GM21737 (cell line): ENCODE data around the gene FHOD3.
A peak's percentile ranks its signal among the peaks of the same experiment; 100 is the strongest.

Experiments used
- ATAC-seq: cut with Tn5 transposase; IDR thresholded peaks from one replicate; pipeline ENCODE4 v1.9.1; 2021; ENCODE audit warnings: mild to moderate bottlenecking, moderate library complexity; ENCODE audit not compliant: unreplicated experiment

The FHOD3 gene

DNA sequence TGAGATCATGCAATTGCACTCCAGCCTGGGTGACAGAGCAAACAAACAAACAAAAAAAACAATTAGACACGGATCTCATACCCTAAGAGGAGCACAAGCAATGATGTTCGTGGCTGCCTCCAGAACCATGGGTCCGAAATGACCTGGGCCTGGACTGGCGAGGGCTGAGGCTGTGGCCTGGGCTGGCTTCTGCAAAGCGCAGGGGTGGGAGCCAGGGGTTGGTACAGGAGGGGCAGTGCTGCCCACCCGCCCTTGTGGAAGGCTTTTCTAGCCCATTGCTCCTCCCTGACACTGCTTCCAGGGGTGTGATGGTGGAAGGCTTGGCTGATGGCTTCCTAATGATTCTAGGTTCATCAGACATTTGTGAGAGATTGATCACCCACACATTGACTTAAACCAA lies 167.8 kb downstream of the FHOD3 start:
- ATAC-seq, result no peak

- no peak for ATAC-seq
These were observed 168.5 kb downstream of the FHOD3 start for GRCh38 chr18:36465970-36466369.

GRCh38 chr18:36467614-36468013 lies 170.1 kb downstream of the FHOD3 start:
- ATAC-seq, result no peak

DNA sequence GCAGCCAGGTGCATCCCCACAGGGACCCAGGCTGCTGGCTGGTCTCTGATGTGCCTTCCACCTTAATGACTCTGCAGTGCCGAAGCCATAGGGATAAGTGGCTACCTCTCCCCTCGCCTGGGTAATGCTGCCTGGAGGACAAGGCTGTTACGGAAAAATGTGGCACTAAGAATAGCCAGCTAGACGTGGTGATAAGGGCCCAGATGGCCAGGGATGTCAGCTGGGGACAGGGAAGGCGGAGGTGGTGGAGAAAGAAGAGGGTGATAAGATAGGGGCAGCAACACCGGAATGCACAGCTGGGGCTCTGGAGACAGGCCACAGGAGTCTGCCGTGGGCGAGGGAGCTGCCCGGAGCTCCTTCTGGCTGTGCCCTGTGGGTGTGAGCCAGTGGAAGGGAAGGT lies 170.6 kb downstream of the FHOD3 start:
- no peak for ATAC-seq

GRCh38 chr18:36469461-36469860 lies 171.9 kb downstream of the FHOD3 start:
- ATAC-seq, result no peak

DNA sequence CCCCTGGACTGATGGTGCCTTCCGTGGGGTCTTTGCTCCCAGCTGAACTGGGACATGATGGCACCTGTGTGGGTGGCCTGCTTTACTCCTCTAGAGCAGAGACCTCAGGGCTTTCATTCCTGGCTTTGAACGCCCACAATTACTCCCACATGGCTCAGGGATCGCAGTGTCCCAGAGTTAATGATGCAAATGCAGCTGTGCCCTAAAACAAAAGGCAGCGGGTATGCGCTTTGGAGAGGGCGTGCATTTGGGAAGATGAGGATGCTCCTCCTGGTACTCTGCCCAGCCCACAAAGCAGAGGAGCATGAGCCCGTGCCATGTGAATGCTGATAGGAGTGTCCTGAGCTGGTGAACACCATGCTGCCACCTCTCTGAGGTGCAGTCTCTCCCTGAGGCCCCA lies 173.4 kb downstream of the FHOD3 start:
- ATAC-seq, result no peak

DNA sequence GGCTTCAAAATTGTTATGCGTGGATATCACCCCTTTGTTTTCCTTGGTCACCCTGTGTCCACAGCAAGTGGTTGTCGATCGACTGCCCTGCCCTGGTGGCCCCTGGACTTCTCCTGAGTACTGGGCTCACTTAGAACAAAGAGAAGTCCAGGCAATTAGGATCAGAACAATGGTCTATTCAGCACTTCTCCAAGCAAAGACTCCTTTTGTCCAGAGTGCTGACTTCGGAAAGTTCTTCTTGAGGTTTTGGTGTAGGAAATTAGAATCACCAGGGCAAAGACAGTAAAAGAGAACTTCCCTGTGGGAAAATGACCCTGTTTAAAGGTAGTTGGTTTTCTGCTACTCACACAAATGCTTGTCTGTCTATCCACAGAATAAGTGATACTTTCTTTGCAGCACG lies 173.9 kb downstream of the FHOD3 start:
- ATAC-seq, result no peak

DNA sequence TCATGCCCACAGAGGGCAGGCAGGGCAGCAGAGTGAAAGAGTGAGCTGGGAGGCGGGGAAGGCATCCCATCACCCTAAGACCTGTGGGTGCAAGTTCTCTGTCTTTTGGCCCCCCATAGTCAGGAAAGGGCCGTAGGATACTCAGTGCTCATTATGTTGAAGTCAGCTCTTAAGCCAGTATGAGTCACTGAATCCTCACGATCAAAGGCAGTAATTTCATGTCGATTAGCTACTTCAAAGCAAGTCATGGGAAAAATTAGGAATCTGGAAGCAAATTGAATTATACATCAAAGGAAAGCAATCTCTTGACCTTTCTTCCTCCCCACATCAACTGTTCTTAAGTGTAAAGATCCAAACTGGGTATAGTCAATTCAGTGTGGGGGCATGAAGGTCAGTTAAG lies 178.9 kb downstream of the FHOD3 start:
- no peak for ATAC-seq

DNA sequence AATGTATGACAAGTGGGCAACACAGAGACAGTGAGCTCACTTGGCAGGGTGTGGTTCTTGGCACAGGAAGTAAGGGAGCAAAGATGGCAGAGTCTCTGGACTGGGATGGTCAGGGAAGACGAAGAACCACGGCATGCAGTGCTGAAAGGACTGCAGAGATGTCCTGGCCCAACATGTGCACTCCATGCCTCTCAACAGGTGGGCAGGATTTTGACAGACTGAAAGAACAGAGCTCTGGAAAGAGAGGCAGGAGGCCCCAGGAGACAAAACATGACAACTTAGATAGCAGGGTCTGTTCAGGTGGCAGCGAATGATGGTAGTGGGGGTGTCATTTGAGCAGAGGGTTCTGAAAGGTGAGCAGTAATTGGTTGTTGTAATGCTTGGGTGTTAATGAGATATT lies 180.3 kb downstream of the FHOD3 start:
- no peak for ATAC-seq

DNA sequence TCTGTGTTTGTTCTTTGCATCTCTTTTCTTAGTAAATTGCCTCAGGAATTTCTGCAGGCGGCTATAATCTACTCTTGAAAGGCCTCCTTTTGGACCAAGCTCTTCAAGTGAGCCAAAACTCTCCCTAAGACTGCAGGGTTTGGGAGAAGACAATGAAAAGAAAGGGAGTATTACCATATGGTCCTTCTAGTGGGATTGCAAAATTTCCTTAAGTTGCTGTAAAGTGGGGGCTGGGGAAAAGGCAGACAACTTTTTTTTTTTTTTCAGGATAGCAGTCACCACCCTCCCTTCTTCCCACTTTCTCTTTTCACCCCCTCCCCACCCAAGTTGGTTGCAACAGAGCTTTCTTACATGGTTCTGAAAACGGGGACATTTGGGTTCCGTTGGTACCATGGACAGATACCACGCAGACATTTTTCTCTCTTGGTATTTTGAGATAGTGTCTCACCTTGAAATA lies 183.7 kb downstream of the FHOD3 start:
- ATAC-seq, result no peak

DNA sequence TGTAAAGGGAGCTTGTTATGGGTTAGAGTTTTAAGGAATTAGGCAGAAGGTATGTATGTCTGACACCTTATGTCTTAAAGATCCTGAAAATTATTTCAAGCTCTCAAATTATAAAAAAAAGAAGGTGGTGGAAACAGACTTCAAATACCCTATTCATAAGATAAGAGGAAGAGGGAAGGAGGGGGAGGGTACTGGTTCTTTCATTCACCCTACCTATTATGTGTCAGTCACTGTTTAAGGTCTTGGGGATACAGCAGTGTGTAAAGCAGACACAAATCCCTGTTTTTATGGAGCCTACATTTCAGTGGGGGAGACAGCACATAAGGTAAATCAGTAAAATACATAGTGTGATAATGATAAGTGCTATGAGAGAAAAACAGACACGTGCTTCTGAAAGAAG lies 184.4 kb downstream of the FHOD3 start:
- no peak for ATAC-seq

DNA sequence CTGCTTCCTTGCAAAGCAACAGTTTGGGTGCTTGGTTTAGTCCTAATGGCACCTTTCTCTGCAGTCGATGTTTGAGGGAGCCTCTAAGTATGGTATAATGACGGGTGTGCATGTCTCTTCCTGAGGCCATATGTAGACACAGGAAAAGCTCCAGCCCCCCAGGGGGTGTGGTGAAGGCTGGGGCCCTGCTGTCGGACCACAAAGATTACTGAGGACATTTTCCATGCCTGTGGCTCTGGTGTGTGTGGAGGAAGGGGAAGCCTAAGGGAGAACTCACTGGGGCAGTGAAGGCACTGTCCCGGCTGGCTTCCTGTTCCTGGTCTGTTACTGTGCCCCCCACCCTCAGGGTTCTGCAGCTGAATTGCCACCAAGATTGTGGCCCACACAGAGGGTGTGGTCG lies 187.1 kb downstream of the FHOD3 start:
- no peak for ATAC-seq

DNA sequence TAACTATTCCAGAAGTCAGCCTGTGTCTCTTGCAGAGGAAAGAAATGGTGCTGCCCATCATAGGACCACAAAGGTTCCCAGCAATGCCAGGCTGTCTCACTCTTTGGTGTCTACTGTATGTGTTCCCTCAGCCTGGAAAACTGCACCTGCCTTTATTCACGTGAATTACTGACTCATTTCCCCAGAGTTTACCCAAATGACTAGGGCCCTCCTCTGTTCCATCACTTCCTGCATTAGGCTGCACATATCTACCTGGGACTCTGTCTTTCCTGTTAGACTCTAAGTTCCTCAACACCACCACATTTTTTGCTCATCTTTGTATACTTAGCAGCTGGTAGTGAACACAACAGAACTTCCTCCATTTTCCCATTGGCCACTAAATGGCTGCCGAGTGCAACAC lies 188.3 kb downstream of the FHOD3 start:
- ATAC-seq, result no peak

- ATAC-seq, result no peak
These were observed 190.6 kb downstream of the FHOD3 start for GRCh38 chr18:36488131-36488530.

DNA sequence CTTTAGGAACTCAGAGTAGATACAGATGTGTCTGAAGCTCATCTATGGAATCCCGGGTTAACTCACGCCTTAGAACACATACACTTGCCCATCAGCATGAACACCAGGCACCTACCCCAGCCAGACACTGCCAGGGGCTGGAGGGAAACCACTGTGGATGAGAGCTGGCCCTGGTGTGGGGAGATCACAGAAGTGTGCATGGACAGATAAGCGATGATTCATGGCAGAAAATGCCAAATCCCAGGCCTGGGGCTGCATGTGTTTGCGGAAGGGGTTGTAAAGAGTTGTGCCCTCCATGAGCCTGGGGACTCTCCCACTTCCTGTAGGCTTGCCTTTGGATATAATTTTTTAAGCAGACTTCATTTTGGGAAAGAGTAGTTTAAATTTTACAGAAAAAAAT lies 193.4 kb downstream of the FHOD3 start:
- no peak for ATAC-seq

- ATAC-seq, result no peak
These were observed 195.3 kb downstream of the FHOD3 start for GRCh38 chr18:36492604-36493329.

DNA sequence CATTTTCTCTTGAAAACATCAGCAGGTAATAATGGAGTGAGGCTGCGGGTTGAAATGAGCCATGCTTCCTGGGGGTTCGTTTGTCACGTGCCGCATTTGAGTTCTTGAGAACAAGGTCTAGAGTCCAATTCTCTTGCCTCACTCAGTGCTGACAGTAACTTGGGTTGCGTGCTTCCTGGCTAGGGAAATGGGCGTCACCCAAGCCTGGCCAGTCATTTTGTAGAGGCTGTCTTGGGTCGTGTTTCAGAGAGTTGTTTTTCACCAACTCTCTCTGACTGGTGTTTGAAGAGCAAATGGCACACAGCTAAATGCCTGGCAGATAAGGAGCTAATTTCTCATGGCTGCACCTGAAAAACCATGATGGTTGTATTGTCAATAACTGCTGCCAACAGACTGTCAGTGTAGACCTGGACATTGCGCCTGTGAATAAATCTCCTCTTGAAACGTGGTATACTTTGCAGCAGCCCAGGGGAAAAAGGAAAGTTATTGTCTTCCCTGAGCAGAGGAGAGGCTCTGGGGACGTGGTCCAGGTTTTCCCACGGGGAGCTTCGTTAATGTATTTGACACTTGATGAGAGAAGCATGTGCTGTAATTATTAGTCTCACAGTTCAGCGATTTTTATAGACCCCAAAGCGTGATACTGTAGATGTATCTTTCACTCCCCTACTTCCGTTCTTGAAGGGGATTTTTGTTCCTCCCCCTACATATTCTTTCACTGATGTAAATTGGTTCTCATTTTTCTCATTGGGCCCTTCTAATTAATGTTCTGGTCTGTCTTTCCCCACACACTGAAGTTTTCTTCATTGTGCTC lies 196.0 kb downstream of the FHOD3 start:
- ATAC-seq, result no peak

DNA sequence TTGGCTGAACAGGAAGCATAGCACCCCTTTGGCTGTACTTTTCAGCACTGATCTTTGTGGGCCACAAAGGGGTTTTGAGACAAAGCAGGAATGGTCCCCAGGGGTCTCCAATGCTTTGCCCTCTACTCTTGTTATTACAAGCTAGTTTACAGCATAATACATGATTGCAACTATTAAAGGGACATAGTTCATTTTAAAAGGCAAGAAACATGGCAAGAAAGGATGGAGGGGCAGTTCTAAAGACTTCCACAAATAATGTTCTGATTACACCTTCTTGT lies 196.6 kb downstream of the FHOD3 start:
- ATAC-seq, result no peak

DNA sequence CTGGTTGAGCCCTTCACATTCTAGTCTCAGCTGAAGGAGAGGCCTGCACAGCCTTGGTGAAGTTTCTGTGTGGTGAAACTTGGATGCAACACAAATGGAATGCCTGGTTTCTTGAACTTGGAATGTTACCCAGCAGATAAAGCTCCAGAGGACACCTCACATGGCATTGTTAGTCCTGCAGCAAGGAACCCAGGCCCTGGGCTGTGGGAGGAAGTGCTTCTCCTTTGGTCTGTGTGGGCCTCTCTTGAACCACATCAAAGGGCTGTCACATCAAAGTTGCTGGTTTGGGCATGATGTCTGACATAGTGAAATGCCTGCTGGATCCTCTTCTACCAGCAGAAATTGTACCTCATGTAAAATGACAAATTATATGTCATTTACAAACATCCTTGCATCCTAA lies 198.5 kb downstream of the FHOD3 start:
- no peak for ATAC-seq

DNA sequence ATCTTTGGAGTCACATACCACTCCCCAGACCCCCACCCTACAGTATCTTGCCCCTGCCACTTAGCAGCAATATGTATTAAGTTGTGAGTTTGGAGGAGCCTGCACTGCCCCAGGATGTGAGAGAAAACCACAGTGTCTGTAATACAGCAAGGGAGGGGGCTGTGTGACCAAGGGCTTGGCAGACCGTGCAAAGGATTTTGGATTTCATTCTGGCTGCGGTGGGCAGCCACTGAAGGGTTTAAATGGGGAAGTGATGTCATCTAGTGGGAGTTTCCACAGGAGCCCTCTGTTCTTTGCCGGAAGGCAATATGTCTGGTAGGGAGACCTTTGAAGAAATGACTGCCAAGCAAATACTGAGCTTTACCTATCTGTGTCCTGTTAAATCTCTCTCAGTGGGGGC lies 202.4 kb downstream of the FHOD3 start:
- ATAC-seq, result peak; percentile 89

DNA sequence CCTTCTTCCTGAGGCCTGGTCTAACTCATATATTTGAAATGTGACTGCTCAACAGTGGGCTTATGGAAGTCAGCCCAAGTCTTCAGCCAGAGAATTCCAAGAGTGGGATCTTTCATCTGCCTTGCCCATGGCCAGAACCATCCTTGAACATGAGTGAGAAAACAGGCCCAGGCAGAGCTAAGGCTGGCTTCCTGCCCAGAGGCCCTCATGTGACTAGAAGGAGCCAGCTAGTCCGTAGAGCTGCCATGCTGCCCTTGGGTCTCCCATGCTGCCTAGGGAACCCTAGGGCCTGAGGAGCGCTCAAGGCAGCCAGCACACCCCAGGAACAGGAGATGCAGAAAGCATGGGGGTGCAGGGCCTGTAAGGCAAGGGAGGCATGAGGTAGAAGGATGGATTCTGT lies 203.6 kb downstream of the FHOD3 start:
- no peak for ATAC-seq

GRCh38 chr18:36503477-36503876 lies 206.0 kb downstream of the FHOD3 start:
- no peak for ATAC-seq

DNA sequence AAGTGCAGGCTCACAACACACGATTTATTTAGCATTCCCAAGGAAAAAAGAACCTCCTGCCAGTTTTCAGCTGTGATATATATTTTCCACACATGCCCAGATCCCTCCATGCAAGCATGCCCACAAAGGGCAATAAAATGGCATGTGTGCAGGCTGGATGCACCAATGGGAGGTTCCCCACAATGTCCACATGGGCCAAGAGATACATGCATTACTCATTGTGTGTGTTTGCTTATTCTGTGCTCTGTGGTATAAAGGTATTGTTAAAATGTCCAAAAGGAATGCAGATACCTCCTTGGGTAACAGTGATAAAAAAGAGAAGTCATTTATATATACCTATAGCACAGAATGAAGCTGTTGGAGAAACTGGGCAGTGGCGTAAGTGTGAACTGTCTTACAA lies 207.4 kb downstream of the FHOD3 start:
- no peak for ATAC-seq
